GM18861 (cell line): Measurements from ENCODE around the gene ARHGEF3.
A peak's percentile ranks its signal among the peaks of the same experiment; 100 is the strongest.

Experiments used
- ATAC-seq: cut with Tn5 transposase; IDR thresholded peaks from one replicate; pipeline ENCODE4 v1.9.1; 2021; ENCODE audit not compliant: unreplicated experiment

ARHGEF3 gene

DNA sequence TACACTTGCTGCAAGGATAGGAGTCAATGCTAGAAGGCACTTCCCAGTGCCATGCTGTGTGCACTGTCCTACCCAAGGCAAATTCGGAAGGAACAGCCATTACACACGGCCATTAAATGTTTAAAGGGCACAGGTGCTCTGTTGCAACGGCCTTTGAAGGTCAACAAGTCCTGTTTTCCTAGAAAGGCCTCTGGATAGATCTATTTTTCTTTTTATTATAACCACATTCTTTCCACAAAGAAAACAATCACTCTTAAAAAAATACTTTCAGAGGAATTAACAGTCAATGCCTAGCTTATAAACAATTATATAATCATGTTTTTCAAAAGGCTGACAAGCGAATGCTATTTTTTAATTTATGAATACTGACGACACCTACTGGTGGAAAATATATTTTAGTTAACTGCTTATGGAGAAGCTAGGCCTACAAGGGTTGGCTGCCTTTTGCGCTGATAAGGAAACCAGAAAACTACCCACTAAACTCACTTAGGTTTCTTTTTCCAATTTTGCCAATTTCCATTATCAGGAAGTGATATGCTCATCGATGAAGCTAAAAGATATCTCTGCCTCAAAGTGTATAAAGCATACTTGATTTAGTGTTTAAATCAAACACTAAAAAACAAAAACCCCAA is 2.4 kb downstream of the ARHGEF3 start:
- no peak for ATAC-seq

- no peak for ATAC-seq
These were observed 4.8 kb downstream of the ARHGEF3 start for GRCh38 chr3:56796996-56797395.

DNA sequence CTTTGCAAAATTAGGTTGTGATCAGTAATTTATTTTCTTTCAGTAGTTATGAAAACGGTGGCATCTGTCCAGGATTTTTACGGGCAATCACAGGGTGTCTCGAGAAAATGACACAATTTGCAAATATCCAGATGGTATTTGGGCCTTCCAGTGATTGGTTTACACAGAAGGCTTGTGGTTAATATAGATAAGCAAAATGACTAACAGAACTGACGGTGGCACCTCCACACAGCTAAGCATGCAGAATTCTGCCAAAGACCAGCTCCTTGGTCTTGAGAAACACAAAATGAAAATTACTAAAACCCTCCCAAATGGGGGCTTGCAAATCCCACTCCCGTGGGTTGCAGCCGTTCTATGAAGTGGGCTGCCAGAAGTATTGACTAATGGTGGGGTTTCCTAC is 5.5 kb downstream of the ARHGEF3 start:
- ATAC-seq: no peak

DNA sequence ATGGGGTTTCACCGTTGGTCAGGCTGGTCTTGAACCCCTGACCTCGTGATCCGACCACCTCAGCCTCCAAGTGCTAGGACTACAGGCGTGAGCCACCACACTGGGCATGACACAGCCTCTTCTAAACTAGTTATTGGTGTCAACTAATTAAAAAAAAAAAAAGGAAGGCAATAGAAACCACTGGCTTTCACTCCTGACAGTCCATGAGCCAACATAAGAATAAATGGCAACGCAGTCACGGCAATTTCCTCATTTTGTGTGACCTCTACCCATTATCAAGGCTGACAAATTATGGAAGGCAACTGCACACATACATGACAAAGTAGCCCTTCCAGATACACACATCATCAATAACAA is 5.9 kb downstream of the ARHGEF3 start:
- no peak for ATAC-seq

GRCh38 chr3:56795097-56795828 is 6.5 kb downstream of the ARHGEF3 start:
- no peak for ATAC-seq

GRCh38 chr3:56792193-56792592 is 9.6 kb downstream of the ARHGEF3 start:
- no peak for ATAC-seq

- ATAC-seq: no peak
These were observed 11.5 kb downstream of the ARHGEF3 start for GRCh38 chr3:56790016-56790821.

- no peak for ATAC-seq
These were observed 12.7 kb downstream of the ARHGEF3 start for GRCh38 chr3:56789076-56789475.

DNA sequence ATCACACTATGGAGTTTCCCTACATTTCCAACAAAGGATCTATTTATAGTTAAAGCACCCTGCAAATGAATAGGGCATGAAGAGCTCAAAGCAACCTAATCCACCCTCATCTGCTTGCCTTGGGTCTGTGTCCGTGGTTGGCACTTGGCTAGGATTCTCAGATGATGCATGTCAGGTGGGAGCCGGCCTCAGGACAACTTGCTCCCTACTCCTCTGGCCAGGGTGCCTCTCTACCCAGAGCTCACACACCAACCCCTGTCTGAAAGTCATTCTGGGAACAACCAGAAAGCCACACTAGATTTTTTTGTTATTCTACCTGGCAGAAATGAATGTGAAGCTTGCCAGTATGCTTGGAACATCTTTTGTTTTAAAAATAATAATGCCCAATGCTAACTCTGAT is 13.2 kb downstream of the ARHGEF3 start:
- ATAC-seq: no peak

DNA sequence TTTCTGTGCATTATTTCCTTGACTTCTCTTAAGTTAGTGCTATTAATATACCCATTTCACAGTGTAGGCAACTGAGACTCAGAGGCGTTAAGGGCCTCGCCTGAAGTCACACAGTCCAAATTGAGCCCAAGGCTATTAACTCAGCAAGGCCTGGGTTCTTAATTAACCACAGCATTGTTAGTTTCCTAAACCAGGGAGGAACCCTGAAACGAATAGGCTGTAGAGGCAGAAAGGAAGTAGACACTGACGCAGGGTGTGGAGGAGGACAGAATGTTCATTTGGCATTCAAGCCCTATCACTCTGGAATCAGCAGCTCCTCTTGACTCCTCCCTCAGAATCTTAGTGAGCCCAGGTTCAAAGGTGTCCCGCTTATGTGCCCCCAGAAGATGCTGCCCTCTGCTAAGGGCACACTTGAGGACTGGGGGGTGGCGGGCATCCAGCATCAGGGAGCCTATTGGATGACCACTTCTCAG is 13.9 kb downstream of the ARHGEF3 start:
- ATAC-seq: no peak

DNA sequence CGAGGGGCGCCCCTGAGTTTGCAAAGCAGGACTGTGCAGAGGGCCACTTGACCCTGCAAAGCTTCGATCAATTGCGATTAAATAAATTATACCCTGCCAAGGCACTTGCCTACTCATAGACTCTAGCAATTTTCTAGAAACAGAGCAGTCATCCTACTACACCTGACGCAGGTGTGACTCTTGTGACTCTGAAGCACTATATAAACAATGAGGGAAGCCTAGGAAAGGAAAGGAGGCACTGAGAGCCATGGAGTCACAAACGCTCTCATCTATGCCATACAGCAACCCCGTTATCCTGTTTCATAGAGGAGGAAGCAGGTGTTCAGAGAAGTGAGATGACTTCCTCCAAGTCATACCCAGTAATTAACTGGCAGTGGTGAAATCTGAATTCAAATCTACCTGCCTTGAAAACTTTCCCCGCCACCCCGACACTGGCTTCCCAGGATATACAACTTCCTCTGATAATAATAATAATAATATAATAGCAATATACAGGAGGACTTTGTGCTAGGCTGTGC is 14.4 kb downstream of the ARHGEF3 start:
- ATAC-seq: no peak

DNA sequence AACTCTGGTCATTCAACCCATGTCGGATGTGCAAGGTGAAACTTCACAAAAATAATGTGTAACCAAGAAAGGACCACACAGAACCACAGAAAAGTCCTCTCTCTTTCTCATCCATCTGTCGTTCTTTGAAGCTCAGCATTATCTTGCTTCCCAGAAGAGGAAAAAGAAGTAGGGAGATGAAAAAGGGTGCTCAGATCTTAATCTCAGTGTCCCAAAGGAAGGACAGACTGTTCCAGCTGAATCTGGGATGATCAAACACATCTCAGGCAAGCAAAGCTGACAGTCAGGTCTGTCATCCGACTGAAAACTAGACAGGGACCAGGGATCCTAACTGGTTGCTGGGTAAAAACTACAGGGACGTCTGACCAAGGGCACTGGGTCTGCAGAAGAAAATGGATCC is 16.2 kb downstream of the ARHGEF3 start:
- ATAC-seq: no peak

GRCh38 chr3:56784448-56785001 is 17.2 kb downstream of the ARHGEF3 start:
- ATAC-seq: no peak

DNA sequence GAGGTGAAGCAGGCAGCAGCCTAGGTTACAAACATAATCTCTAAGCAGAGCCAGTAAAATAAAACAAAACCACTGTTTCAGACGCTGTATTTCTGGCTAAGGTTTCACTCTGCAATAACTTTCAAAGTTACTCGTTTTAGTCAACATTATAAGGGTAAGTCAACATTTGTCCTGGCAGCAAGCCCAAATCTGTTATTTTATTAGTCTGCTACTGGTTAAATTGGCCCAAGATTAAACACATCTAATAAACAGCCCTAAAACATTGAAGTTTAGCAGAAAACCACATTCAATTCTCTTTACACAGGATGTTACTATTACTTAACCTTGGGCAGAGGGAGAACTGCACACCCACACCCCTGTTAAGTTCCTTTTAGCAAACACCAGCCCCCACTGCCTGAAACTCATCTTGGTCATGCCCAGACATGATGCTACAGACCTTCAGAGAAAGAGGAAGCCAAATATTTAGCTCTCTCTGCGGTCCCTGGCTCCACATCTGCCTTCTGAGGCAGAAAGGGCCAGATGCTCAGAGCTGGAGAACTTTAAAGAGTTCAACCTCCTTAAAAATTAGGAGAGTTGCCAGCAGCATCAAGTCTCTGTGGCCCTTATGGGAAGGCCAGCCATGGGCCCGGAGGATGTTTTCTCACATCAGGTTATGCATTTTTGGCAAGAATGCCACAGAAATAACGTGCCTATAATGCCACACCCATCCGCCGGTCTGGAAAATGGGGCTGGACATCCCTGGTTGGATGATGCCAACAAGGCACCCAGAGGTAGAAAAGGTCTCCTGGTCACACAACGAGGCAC is 17.9 kb downstream of the ARHGEF3 start:
- peak; percentile 97 for ATAC-seq

GRCh38 chr3:56782906-56783305 is 18.8 kb downstream of the ARHGEF3 start:
- ATAC-seq: no peak

GRCh38 chr3:56782215-56782614 is 19.5 kb downstream of the ARHGEF3 start:
- ATAC-seq: no peak

DNA sequence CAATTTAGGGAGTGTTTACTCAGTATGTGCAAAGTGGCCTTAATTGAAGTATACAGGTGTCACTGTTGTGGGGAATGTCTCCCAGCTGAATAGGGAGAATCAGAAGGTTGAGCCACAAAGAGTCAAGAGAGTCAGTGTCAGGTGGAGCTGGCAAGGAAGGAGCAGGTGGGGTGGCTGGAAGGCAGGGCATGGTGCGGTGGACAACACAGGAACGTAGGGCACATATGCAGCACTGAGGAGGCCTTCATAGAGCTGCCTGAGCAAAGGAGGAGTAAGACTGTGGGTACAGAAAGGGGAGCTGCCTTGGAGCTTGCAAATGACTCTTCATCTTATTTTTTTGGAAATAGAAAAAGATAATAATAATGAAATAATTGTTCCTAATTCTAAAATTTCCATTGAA is 20.0 kb downstream of the ARHGEF3 start:
- ATAC-seq: no peak

DNA sequence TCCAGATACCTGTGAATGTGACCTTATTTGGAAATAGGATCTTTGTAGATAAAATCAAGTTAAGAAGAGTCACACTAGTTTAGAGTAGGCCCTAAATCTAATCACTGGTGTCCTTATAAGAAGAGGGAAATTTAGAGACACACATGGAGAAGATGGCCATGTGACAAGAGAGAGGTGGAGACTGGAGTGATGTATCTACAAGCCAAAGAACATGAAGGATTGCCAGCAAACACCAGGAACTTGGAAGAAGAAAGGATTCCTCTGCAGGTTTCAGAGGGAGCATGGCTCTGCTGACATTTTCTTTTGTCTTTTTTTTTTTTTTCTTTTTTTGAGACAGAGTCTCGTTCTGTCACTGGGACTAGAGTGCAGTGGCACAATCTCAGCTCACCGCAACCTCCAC is 20.8 kb downstream of the ARHGEF3 start:
- no peak for ATAC-seq

GRCh38 chr3:56778893-56779292 is 22.9 kb downstream of the ARHGEF3 start:
- no peak for ATAC-seq

DNA sequence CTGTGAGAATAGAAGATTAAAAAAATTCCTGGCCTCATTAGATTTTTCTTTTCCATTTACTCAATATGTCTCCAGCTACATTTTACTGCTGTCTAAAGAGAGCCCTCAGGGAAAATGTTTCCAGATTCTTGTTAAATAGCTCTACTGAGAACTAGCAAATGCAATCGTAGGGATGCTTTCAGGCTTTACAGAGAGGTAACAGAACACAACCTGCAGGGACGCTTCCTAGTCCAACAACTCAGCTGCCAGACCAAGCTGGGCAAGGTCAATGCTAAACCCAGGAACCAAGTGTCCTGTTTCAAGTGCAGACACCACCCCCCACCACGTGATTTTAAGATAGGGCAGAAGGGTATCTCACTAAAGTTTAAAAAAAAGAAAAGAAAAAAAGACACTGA is 25.2 kb downstream of the ARHGEF3 start:
- no peak for ATAC-seq
